Right atrium auricular region (tissue), 2 donors: ENCODE data around the gene THRB. TPM values are rescaled to one million over a fixed set of nuclear protein-coding genes. Genes with fewer than 3 reads are reported as not detected.

Source experiments
- DNase-seq: peaks from one replicate; pipeline ENCODE4 v3.0.0-alpha.2; 2019; ENCODE audit warnings: low spot score
- H3K27ac ChIP-seq, 2 donors: fragments of 200-600 bp; sonication (generic); 1 replicate in 1 of 2; 2 replicates in 1 of 2; pipeline ENCODE4 v1.5.1; 2016 to 2019
- H3K27me3 ChIP-seq, 2 donors: fragments of 200-600 bp; sonication (generic); one replicate each; pipeline versions ENCODE4 v1.5.1 to v1.6.0; 2017 to 2019
- H3K36me3 ChIP-seq: fragments of 200-600 bp; sonication (generic); one replicate; pipeline ENCODE4 v1.5.1; 2016
- H3K4me1 ChIP-seq, 2 donors: fragments of 200-600 bp; sonication (generic); one replicate each; pipeline versions ENCODE4 v1.5.1 to v1.6.0; 2017 to 2019
- H3K4me3 ChIP-seq, 2 donors: fragments of 200-600 bp; sonication (generic); 1 replicate in 1 of 2; 2 replicates in 1 of 2; pipeline ENCODE4 v1.5.1; 2017 to 2019; ENCODE audit warnings: mild to moderate bottlenecking in 1 of 2, moderate library complexity in 1 of 2
- H3K9me3 ChIP-seq, 2 donors: fragments of 200-600 bp; sonication (generic); one replicate each; pipeline ENCODE4 v1.5.1; 2019
- CTCF ChIP-seq, 2 donors: fragments of 200-600 bp; sonication (generic); IDR thresholded peaks; one replicate each; pipeline ENCODE4 v1.5.1; 2019; ENCODE audit warnings: antibody characterized with exemption in 2 of 2
- total RNA-seq, 2 donors: library from RNA; depleted of rRNA; stranded (reverse); fragments of >200 nt; gene quantifications; one replicate each; pipeline ENCODE4 v1.1.0, GENCODE V29; 2016

Gene THRB
- total RNA-seq, 2 donors from 2014 or later = 4.2 to 7.0 TPM

DNA sequence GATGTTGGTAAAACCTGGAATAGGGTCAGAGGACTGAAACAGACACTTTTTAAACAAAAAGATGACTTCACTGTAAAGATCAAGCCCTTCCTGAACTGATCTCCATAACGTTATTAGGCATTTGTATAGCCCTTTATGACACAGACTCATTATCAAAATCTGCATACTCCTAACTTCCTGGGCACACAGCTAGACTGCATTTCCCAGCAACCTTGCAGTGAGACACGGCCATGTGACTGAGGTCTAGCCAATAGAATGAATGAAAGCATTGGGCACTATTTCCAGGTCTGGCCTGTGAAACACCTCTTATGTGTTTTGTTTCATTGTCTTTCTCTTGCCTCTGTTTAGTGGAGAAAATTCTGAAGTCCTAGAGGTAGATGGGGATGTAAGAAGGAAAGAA, 279.1 kb downstream of the THRB start:
- Histone ChIP-seq H3K27ac (no peak overlapping the region), H3K27me3 (no peaks in the 10 kb centered on the region), H3K9me3 (no peaks in the 10 kb centered on the region), H3K36me3 (no peaks in the 10 kb centered on the region), H3K4me3 (no peak overlapping the region), H3K4me1 (peaks cover 0 to 5% of the 10 kb centered on the region in 2 donors)
- DNase-seq = no peak
- TF ChIP-seq CTCF (IDR thresholded peaks at IDR 0.05) = no peak

- H3K27ac ChIP-seq = no peak overlapping the region
Measured at GRCh38 chr3:24211381-24211780, 283.3 kb downstream of the THRB start.

GRCh38 chr3:24202071-24202470, 292.6 kb downstream of the THRB start:
- H3K27me3 ChIP-seq = no peaks in the 10 kb centered on the region
- H3K36me3 ChIP-seq = no peaks in the 10 kb centered on the region
- no peak overlapping the region for H3K27ac ChIP-seq
- H3K4me1 ChIP-seq = no peaks in the 10 kb centered on the region
- H3K9me3 ChIP-seq = no peaks in the 10 kb centered on the region
- TF ChIP-seq CTCF (IDR thresholded peaks at IDR 0.05) = no peak
- DNase-seq = no peak
- no peak overlapping the region for H3K4me3 ChIP-seq

More at GRCh38 chr3:24211381-24211780, 283.3 kb downstream of the THRB start:
- H3K36me3 ChIP-seq = no peaks in the 10 kb centered on the region
- H3K4me1 ChIP-seq = peaks cover 0 to 5% of the 10 kb centered on the region in 2 donors
- H3K9me3 ChIP-seq = no peaks in the 10 kb centered on the region
- no peak overlapping the region for H3K4me3 ChIP-seq
- H3K27me3 ChIP-seq = no peaks in the 10 kb centered on the region
- TF ChIP-seq CTCF (IDR thresholded peaks at IDR 0.05) = no peak
- DNase-seq = no peak

- Histone ChIP-seq H3K36me3 (no peaks in the 10 kb centered on the region), H3K4me3 (no peak overlapping the region), H3K9me3 (no peaks in the 10 kb centered on the region), H3K27ac (no peak overlapping the region), H3K27me3 (no peaks in the 10 kb centered on the region), H3K4me1 (no peaks in the 10 kb centered on the region)
- no peak for TF ChIP-seq CTCF (IDR thresholded peaks at IDR 0.05)
- DNase-seq = no peak
Measured at GRCh38 chr3:24201301-24201700, 293.3 kb downstream of the THRB start.

GRCh38 chr3:24199775-24200247, 294.8 kb downstream of the THRB start:
- no peak for TF ChIP-seq CTCF (IDR thresholded peaks at IDR 0.05)
- H3K4me1 ChIP-seq = no peaks in the 10 kb centered on the region
- H3K4me3 ChIP-seq = no peak overlapping the region
- no peaks in the 10 kb centered on the region for H3K36me3 ChIP-seq
- no peak overlapping the region for H3K27ac ChIP-seq
- no peak for DNase-seq
- no peaks in the 10 kb centered on the region for H3K9me3 ChIP-seq
- H3K27me3 ChIP-seq = no peaks in the 10 kb centered on the region

DNA sequence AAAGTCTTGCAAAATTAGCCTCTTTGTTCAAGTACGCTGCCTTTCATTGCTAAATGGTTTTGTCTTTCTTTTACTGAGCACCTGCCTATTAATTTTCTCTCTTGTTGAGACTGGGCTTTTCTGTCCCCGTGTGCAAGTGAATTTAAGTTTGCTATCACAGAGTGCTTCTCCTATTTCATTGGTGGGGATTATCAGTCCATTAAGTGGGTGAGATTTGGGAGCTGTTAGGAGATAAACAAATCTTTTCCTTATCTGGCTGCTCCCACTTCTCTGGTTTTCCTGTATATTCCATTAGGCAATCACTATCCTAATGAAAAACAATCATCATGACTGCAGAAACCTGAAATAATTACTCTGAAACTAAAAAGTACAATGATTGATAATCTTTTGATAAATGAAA, 295.4 kb downstream of the THRB start:
- no peaks in the 10 kb centered on the region for H3K9me3 ChIP-seq
- no peaks in the 10 kb centered on the region for H3K4me1 ChIP-seq
- no peak for DNase-seq
- H3K27ac ChIP-seq = no peak overlapping the region
- no peaks in the 10 kb centered on the region for H3K36me3 ChIP-seq
- no peak for TF ChIP-seq CTCF (IDR thresholded peaks at IDR 0.05)
- no peaks in the 10 kb centered on the region for H3K27me3 ChIP-seq
- H3K4me3 ChIP-seq = no peak overlapping the region
